H9 (cell line): ENCODE results near the gene NCOA6. TPM values are rescaled to one million over a fixed set of nuclear protein-coding genes. Genes with fewer than 3 reads are reported as not detected.
A peak's percentile ranks its signal among the peaks of the same experiment; 100 is the strongest.

Experiments
- DNase-seq: peaks from one replicate; pipeline ENCODE4 v3.0.0-alpha.2; 2017
- H2AFZ ChIP-seq: one replicate; pipeline ENCODE4 v1.6.1; 2013; ENCODE audit warnings: mild to moderate bottlenecking, low read length, control low read depth, moderate library complexity
- H2AK5ac ChIP-seq: 2 replicates; pipeline ENCODE4 v1.6.1; 2013; ENCODE audit warnings: low read length, control low read depth, mixed read lengths; ENCODE audit not compliant: insufficient read length
- H2BK120ac ChIP-seq: one replicate; pipeline ENCODE4 v1.6.1; 2013; ENCODE audit warnings: low read depth, mild to moderate bottlenecking, low read length, control low read depth, inconsistent platforms; ENCODE audit not compliant: poor library complexity, severe bottlenecking
- H2BK12ac ChIP-seq: 2 replicates; pipeline ENCODE4 v1.6.1; 2013; ENCODE audit warnings: low read length, control low read depth, mixed read lengths, low read depth; ENCODE audit not compliant: insufficient read length
- H2BK15ac ChIP-seq: 2 replicates; pipeline ENCODE4 v1.6.1; 2013; ENCODE audit warnings: low read depth, low read length, control low read depth
- H2BK20ac ChIP-seq: one replicate; pipeline ENCODE4 v1.6.1; 2013; ENCODE audit warnings: low read depth, mild to moderate bottlenecking, low read length, control low read depth, inconsistent platforms; ENCODE audit not compliant: poor library complexity, severe bottlenecking
- H2BK5ac ChIP-seq: 2 replicates; pipeline ENCODE4 v1.6.1; 2013; ENCODE audit warnings: low read length, control low read depth, mixed read lengths; ENCODE audit not compliant: insufficient read length
- H3K14ac ChIP-seq: 2 replicates; pipeline ENCODE4 v1.6.1; 2013; ENCODE audit warnings: low read length, control low read depth; ENCODE audit not compliant: insufficient read depth
- H3K18ac ChIP-seq: 2 replicates; pipeline ENCODE4 v1.6.1; 2013; ENCODE audit warnings: low read depth, mild to moderate bottlenecking, mixed read lengths, low read length, control low read depth; ENCODE audit not compliant: insufficient read length
- H3K23ac ChIP-seq: 2 replicates; pipeline ENCODE4 v1.6.1; 2013; ENCODE audit warnings: low read length, control low read depth, mixed read lengths, low read depth; ENCODE audit not compliant: insufficient read length
- H3K23me2 ChIP-seq: 2 replicates; pipeline ENCODE4 v1.6.1; 2013; ENCODE audit warnings: low read depth, mild to moderate bottlenecking, mixed read lengths, low read length, control low read depth; ENCODE audit not compliant: insufficient read length, poor library complexity, severe bottlenecking
- H3K27ac ChIP-seq: 2 replicates; pipeline ENCODE4 v1.5.1; 2013; ENCODE audit warnings: low read length, control low read depth, mixed read lengths, low read depth; ENCODE audit not compliant: insufficient read length
- H3K27me3 ChIP-seq: 2 replicates; pipeline ENCODE4 v1.6.1; 2013; ENCODE audit warnings: low read length, control low read depth, inconsistent platforms; ENCODE audit not compliant: insufficient read depth
- H3K4ac ChIP-seq: 2 replicates; pipeline ENCODE4 v1.6.1; 2013; ENCODE audit warnings: low read depth, mild to moderate bottlenecking, control low read depth, inconsistent platforms, low read length, moderate library complexity
- H3K4me1 ChIP-seq: 2 replicates; pipeline ENCODE4 v1.6.1; 2013; ENCODE audit warnings: low read length, control low read depth, inconsistent platforms; ENCODE audit not compliant: insufficient read depth
- H3K4me2 ChIP-seq: 2 replicates; pipeline ENCODE4 v1.6.1; 2013; ENCODE audit warnings: low read length, control low read depth, mixed read lengths; ENCODE audit not compliant: insufficient read length, insufficient read depth
- H3K56ac ChIP-seq: 2 replicates; pipeline ENCODE4 v1.6.1; 2013; ENCODE audit warnings: low read depth, mild to moderate bottlenecking, mixed read lengths, low read length, control low read depth; ENCODE audit not compliant: insufficient read length
- H3K79me1 ChIP-seq: 2 replicates; pipeline ENCODE4 v1.6.1; 2013; ENCODE audit warnings: low read depth, mild to moderate bottlenecking, moderate library complexity, low read length, control low read depth, inconsistent platforms; ENCODE audit not compliant: insufficient read depth, poor library complexity, severe bottlenecking
- H3K79me2 ChIP-seq: 2 replicates; pipeline ENCODE4 v1.6.1; 2013; ENCODE audit warnings: low read length, control low read depth, inconsistent platforms; ENCODE audit not compliant: insufficient read depth
- H3K9ac ChIP-seq: 2 replicates; pipeline ENCODE4 v1.6.1; 2013; ENCODE audit warnings: low read length, control low read depth, mixed read lengths; ENCODE audit not compliant: insufficient read length; ENCODE audit errors: extremely low read depth
- H3K9me3 ChIP-seq: one replicate; pipeline ENCODE4 v1.6.1; 2013; ENCODE audit warnings: low read depth, low read length, inconsistent platforms; ENCODE audit not compliant: control insufficient read depth
- H3T11ph ChIP-seq: one replicate; pipeline ENCODE4 v1.6.1; 2013; ENCODE audit warnings: mild to moderate bottlenecking, low read length, control low read depth, inconsistent platforms
- H4K20me1 ChIP-seq: one replicate; pipeline ENCODE4 v1.6.1; 2013; ENCODE audit not compliant: control insufficient read depth, insufficient read length, insufficient read depth
- H4K5ac ChIP-seq: 2 replicates; pipeline ENCODE4 v1.6.1; 2013; ENCODE audit warnings: low read depth, mild to moderate bottlenecking, mixed read lengths, low read length, control low read depth; ENCODE audit not compliant: insufficient read length
- H4K8ac ChIP-seq: replicated peaks from 2 replicates; pipeline ENCODE4 v1.6.1; 2013; ENCODE audit warnings: low read length, control low read depth, mixed read lengths, low read depth; ENCODE audit not compliant: insufficient read length
- H4K91ac ChIP-seq: 2 replicates; pipeline ENCODE4 v1.6.1; 2013; ENCODE audit warnings: low read depth, mild to moderate bottlenecking, moderate library complexity, mixed read lengths, low read length, control low read depth; ENCODE audit not compliant: insufficient read length
- H3K27ac Mint-ChIP-seq, 3 experiments: 2 replicates in 2 of 3; 3 replicates in 1 of 3; pipeline ENCODE4 v1.8.0; 2020 to 2021; ENCODE audit warnings: mixed read lengths in 3 of 3, mild to moderate bottlenecking in 1 of 3, moderate library complexity in 1 of 3
- H3K27me3 Mint-ChIP-seq: 2 replicates; pipeline ENCODE4 v1.8.0; 2021; ENCODE audit warnings: low read depth, mild to moderate bottlenecking, moderate library complexity, mixed read lengths
- H3K36me3 Mint-ChIP-seq, 3 experiments: 2 replicates in 2 of 3; 3 replicates in 1 of 3; pipeline ENCODE4 v1.8.0; 2020 to 2021; ENCODE audit warnings: low read depth in 3 of 3, mixed read lengths in 3 of 3; ENCODE audit not compliant: insufficient read depth in 1 of 3
- H3K4me1 Mint-ChIP-seq, 2 experiments: 2 replicates each; pipeline ENCODE4 v1.8.0; 2020; ENCODE audit warnings: mixed read lengths in 2 of 2
- H3K4me3 Mint-ChIP-seq, 2 experiments: 2 replicates in 1 of 2; 3 replicates in 1 of 2; pipeline ENCODE4 v1.8.0; 2020 to 2021; ENCODE audit warnings: mild to moderate bottlenecking in 2 of 2, mixed read lengths in 2 of 2, moderate library complexity in 1 of 2
- H3K9me3 Mint-ChIP-seq, 2 experiments: 2 replicates in 1 of 2; 3 replicates in 1 of 2; pipeline ENCODE4 v1.8.0; 2020; ENCODE audit warnings: mild to moderate bottlenecking in 2 of 2, mixed read lengths in 2 of 2, moderate library complexity in 1 of 2
- WGBS: extraction: QIAGEN DNeasy Blood & Tissue Kit; methylation state at CpG from one replicate; pipeline ENCODE4 v1.1.7; 2013; ENCODE audit warnings: missing lambda C conversion rate, low lambda C conversion rate, mixed read lengths; ENCODE audit not compliant: insufficient read length; ENCODE audit errors: extremely low coverage; 5-methylcytosine and 5-hydroxymethylcytosine counted together
- total RNA-seq: library from RNA; stranded (reverse); gene quantifications from 2 replicates; pipeline ENCODE4 v1.2.1, GENCODE V29; 2021
- TF ChIP-seq, protein P1 (sequence below): fragments of 200-600 bp; sonication (generic); conservative IDR thresholded peaks from 3 replicates; pipeline ENCODE4 v1.8.0; 2021; ENCODE audit warnings: antibody characterized with exemption, mild to moderate bottlenecking

The NCOA6 gene
- total RNA-seq, 1 experiment from 2014 or later, result 23.9 TPM

DNA sequence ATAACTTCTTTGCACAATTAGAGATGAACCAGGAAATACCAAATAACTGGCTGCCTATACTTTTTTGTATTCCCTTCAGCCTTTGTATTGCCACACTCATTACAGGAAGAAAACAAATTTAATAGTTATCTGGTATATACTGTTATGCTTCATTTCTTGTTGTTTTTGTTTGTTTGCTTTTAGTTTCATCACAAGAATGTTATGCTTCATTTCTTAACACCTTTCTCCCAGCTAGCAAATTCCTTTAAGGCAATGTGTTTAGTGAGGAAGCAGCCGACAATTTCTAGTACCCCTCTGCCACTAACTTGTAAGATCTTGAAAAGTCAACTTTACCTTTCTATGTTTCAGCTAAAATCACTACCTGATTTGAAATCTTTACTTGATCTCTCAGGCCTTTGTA lies 1.4 kb downstream of the NCOA6 start:
- Mint-ChIP-seq H3K27ac (peak overlapping the region; percentile 92 to 98 (median 96); a peak in 5 of 7 replicates), H3K36me3 (peaks cover 0 to 5% (median 3%) of the 10 kb centered on the region in 3 experiments; a peak in 3 of 7 replicates), H3K4me1 (peaks cover 16 to 25% of the 10 kb centered on the region in 2 experiments), H3K27me3 (peaks cover 3% of the 10 kb centered on the region; the same call in 1 of the 2 replicates), H3K4me3 (peak overlapping the region; percentile 90 to 99), H3K9me3 (no peaks in the 10 kb centered on the region)
- Histone ChIP-seq H3K18ac (no peak overlapping the region), H3K4ac (no peak overlapping the region), H3K4me1 (no peaks in the 10 kb centered on the region), H2BK20ac (no peak overlapping the region), H3K9ac (no peak overlapping the region), H4K91ac (no peak overlapping the region), H2BK12ac (no peak overlapping the region), H4K5ac (no peak overlapping the region), H2BK120ac (no peak overlapping the region), H2BK5ac (no peak overlapping the region), H4K20me1 (no peaks in the 10 kb centered on the region), H2AK5ac (no peak overlapping the region), H3K14ac (no peak overlapping the region), H4K8ac (no peak overlapping the region), H3K4me2 (peak overlapping the region; percentile 57), H3K56ac (no peak overlapping the region), H2BK15ac (no peak overlapping the region), H3K23me2 (peaks cover 5% of the 10 kb centered on the region), H3K79me2 (no peaks in the 10 kb centered on the region; the same call in 1 of the 2 replicates), H3K79me1 (no peaks in the 10 kb centered on the region), H3K9me3 (no peaks in the 10 kb centered on the region), H3K27ac (no peak overlapping the region), H3K27me3 (no peaks in the 10 kb centered on the region; the same call in 1 of the 2 replicates), H3T11ph (no peak overlapping the region), H2AFZ (no peak overlapping the region), H3K23ac (no peak overlapping the region)
- no peak for DNase-seq
- TF ChIP-seq, protein P1, sequence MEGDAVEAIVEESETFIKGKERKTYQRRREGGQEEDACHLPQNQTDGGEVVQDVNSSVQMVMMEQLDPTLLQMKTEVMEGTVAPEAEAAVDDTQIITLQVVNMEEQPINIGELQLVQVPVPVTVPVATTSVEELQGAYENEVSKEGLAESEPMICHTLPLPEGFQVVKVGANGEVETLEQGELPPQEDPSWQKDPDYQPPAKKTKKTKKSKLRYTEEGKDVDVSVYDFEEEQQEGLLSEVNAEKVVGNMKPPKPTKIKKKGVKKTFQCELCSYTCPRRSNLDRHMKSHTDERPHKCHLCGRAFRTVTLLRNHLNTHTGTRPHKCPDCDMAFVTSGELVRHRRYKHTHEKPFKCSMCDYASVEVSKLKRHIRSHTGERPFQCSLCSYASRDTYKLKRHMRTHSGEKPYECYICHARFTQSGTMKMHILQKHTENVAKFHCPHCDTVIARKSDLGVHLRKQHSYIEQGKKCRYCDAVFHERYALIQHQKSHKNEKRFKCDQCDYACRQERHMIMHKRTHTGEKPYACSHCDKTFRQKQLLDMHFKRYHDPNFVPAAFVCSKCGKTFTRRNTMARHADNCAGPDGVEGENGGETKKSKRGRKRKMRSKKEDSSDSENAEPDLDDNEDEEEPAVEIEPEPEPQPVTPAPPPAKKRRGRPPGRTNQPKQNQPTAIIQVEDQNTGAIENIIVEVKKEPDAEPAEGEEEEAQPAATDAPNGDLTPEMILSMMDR, result no peak
- WGBS, result no CpG with 5 or more reads among the region's 1 CpG
